ENCODE results near the gene GJC1. TPM values are rescaled to one million over a fixed set of nuclear protein-coding genes. Genes with fewer than 3 reads are reported as not detected.

GJC1 gene
- total RNA-seq, 1 experiment from 2014 or later = 31.6 TPM

DNA sequence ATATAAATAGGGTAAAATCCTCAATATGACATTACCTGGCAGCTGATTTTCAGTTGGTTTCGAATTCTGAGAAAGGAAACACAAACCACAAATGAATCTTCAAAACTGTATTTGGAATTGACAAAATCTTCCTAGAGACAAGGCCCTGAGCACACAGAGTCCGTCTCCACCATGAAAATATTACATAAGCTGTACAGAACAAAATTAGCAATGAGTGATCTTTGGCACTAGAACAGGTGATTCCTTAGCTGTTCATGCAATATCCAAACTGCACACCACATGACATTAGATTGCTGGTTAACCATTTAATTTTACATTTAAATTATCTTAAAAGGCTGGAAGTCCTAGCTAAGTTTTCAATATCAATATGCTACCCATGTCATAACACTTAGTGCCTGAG is 31.7 kb downstream of the GJC1 start:
- TF ChIP-seq, protein P1, sequence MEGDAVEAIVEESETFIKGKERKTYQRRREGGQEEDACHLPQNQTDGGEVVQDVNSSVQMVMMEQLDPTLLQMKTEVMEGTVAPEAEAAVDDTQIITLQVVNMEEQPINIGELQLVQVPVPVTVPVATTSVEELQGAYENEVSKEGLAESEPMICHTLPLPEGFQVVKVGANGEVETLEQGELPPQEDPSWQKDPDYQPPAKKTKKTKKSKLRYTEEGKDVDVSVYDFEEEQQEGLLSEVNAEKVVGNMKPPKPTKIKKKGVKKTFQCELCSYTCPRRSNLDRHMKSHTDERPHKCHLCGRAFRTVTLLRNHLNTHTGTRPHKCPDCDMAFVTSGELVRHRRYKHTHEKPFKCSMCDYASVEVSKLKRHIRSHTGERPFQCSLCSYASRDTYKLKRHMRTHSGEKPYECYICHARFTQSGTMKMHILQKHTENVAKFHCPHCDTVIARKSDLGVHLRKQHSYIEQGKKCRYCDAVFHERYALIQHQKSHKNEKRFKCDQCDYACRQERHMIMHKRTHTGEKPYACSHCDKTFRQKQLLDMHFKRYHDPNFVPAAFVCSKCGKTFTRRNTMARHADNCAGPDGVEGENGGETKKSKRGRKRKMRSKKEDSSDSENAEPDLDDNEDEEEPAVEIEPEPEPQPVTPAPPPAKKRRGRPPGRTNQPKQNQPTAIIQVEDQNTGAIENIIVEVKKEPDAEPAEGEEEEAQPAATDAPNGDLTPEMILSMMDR (conservative IDR thresholded peaks at IDR 0.05; ENCODE audit: low read depth, low read length) = no peak
- Histone ChIP-seq H3K27ac (ENCODE audit: low read depth, low read length, poor library complexity, severe bottlenecking) (no peak overlapping the region), H3K27me3 (replicated peaks; ENCODE audit: insufficient read depth, low read depth, low read length, poor library complexity) (no peaks in the 10 kb centered on the region), H3K4me1 (ENCODE audit: insufficient read depth, low read length, poor library complexity, severe bottlenecking) (no peaks in the 10 kb centered on the region), H3K4me3 (ENCODE audit: low read depth, low read length, poor library complexity, severe bottlenecking) (no peak overlapping the region), H3K9me3 (ENCODE audit: low read depth, low read length, poor library complexity, severe bottlenecking) (no peaks in the 10 kb centered on the region), H3K36me3 (ENCODE audit: insufficient read depth, low read length, poor library complexity, severe bottlenecking) (peaks cover 5% of the 10 kb centered on the region)
- ChIA-PET POLR2A (ENCODE audit: low non-redundant PET) (no interaction called here), CTCF (no interaction called here)
- DNase-seq (ENCODE audit: low spot score) = no peak
- intact Hi-C loops (cut with micrococcal nuclease; ENCODE audit: unreplicated experiment) = no loop called here
- BruUV-seq (replicated peaks) = no TSS peak

- no TSS peak for BruUV-seq (replicated peaks)
- H3K27me3 ChIP-seq (replicated peaks; ENCODE audit: insufficient read depth, low read depth, low read length, poor library complexity) = no peaks in the 10 kb centered on the region
- no peak overlapping the region for H3K4me3 ChIP-seq (ENCODE audit: low read depth, low read length, poor library complexity, severe bottlenecking)
- ChIA-PET CTCF (no interaction called here), POLR2A (ENCODE audit: low non-redundant PET) (no interaction called here)
- no peaks in the 10 kb centered on the region for H3K9me3 ChIP-seq (ENCODE audit: low read depth, low read length, poor library complexity, severe bottlenecking)
- no peak for DNase-seq (ENCODE audit: low spot score)
- no peaks in the 10 kb centered on the region for H3K4me1 ChIP-seq (ENCODE audit: insufficient read depth, low read length, poor library complexity, severe bottlenecking)
- TF ChIP-seq, protein P1 (conservative IDR thresholded peaks at IDR 0.05; ENCODE audit: low read depth, low read length) = no peak
- no peak for TF ChIP-seq EZH2 (IDR thresholded peaks at IDR 0.05; ENCODE audit: borderline replicate concordance, low read depth, low read length, poor library complexity, severe bottlenecking)
- no peak overlapping the region for H3K27ac ChIP-seq (ENCODE audit: low read depth, low read length, poor library complexity, severe bottlenecking)
- H3K36me3 ChIP-seq (ENCODE audit: insufficient read depth, low read length, poor library complexity, severe bottlenecking) = peaks cover 5% of the 10 kb centered on the region
- intact Hi-C loops (cut with micrococcal nuclease; ENCODE audit: unreplicated experiment) = no loop called here
Observed at GRCh38 chr17:44797802-44798201, 32.3 kb downstream of the GJC1 start.

DNA sequence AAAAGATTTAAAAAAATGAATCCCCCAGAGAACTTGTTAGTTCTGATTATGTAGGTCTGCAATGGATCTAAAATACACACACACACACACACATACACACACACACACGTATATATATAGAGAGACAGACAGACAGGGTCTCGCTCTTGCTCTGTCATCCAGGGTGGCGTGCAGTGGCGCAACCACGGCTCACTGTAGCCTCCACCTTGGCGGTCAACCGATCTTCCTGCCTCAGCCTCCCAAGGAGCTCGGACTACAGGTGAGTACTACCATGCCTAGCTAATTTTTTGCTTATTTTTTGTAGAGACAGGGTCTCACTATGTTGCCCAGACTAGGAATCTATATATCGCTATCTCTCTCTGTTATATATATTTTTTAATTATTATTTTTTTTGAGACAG is 33.4 kb downstream of the GJC1 start:
- BruUV-seq (replicated peaks) = no TSS peak
- H3K9me3 ChIP-seq (ENCODE audit: low read depth, low read length, poor library complexity, severe bottlenecking) = no peaks in the 10 kb centered on the region
- intact Hi-C loops (cut with micrococcal nuclease; ENCODE audit: unreplicated experiment) = no loop called here
- H3K36me3 ChIP-seq (ENCODE audit: insufficient read depth, low read length, poor library complexity, severe bottlenecking) = peaks cover 1% of the 10 kb centered on the region
- H3K4me3 ChIP-seq (ENCODE audit: low read depth, low read length, poor library complexity, severe bottlenecking) = no peak overlapping the region
- ChIA-PET CTCF (no interaction called here), POLR2A (ENCODE audit: low non-redundant PET) (no interaction called here)
- no peaks in the 10 kb centered on the region for H3K27me3 ChIP-seq (replicated peaks; ENCODE audit: insufficient read depth, low read depth, low read length, poor library complexity)
- H3K27ac ChIP-seq (ENCODE audit: low read depth, low read length, poor library complexity, severe bottlenecking) = no peak overlapping the region
- DNase-seq (ENCODE audit: low spot score) = no peak
- H3K4me1 ChIP-seq (ENCODE audit: insufficient read depth, low read length, poor library complexity, severe bottlenecking) = no peaks in the 10 kb centered on the region
- TF ChIP-seq, protein P1 (conservative IDR thresholded peaks at IDR 0.05; ENCODE audit: low read depth, low read length) = no peak
- TF ChIP-seq EZH2 (IDR thresholded peaks at IDR 0.05; ENCODE audit: borderline replicate concordance, low read depth, low read length, poor library complexity, severe bottlenecking) = no peak
